Renal cortex interstitium (tissue), 15 donors: ENCODE measurements around the gene NUDT8. TPM values are rescaled to one million over a fixed set of nuclear protein-coding genes. Genes with fewer than 3 reads are reported as not detected.

Experiments
- DNase-seq, 11 donors: peaks; one replicate each; pipeline ENCODE4 v3.0.0-alpha.2; 2013; ENCODE audit warnings: low read depth in 9 of 11, low spot score in 4 of 11; ENCODE audit errors: extremely low read depth in 1 of 11
- long read RNA-seq, 16 experiments: transcript quantifications; one replicate each; lab custom pipeline, GENCODE V29; 2026
- polyA plus RNA-seq, 3 donors: library from polyadenylated mRNA; unstranded; fragments of 120-200 nt; gene quantifications; one replicate each; pipeline ENCODE4 v1.2.1, GENCODE V29; 2013; ENCODE audit not compliant: insufficient read length in 3 of 3

NUDT8 gene
- 1 to 10 TPM; 2.5 to 7.1 (median 7.0) TPM for polyA plus RNA-seq
- long read RNA-seq, donor 1, partial matches to known transcripts = 0 of 4 reads
- long read RNA-seq, donor 1, other reads (novel, unspliced or antisense) = 0 of 4 reads
- long read RNA-seq, donor 2, partial matches to known transcripts = 0 of 3 reads
- long read RNA-seq, donor 2, other reads (novel, unspliced or antisense) = 0 of 3 reads
- long read RNA-seq, donor 3, transcript NUDT8-202 (4 exons, 728 nt) = major isoform, 7 of 9 reads
- long read RNA-seq, donor 3, partial matches to known transcripts = 0 of 9 reads
- long read RNA-seq, donor 3, other reads (novel, unspliced or antisense) = 0 of 9 reads
- long read RNA-seq, donor 4, partial matches to known transcripts = 0 of 4 reads
- long read RNA-seq, donor 4, other reads (novel, unspliced or antisense) = 0 of 4 reads
- long read RNA-seq, donor 5 = 0 reads
- long read RNA-seq, donor 6, partial matches to known transcripts = 0 of 4 reads
- long read RNA-seq, donor 6, other reads (novel, unspliced or antisense) = 0 of 4 reads
- long read RNA-seq, donor 7, transcript NUDT8-202 (4 exons, 728 nt) = major isoform, 6 of 8 reads
- long read RNA-seq, donor 7, partial matches to known transcripts = 0 of 8 reads
- long read RNA-seq, donor 7, other reads (novel, unspliced or antisense) = 0 of 8 reads
- long read RNA-seq, donor 8, partial matches to known transcripts = 0 of 4 reads
- long read RNA-seq, donor 8, other reads (novel, unspliced or antisense) = 0 of 4 reads
- long read RNA-seq, donor 9, partial matches to known transcripts = 0 of 5 reads
- long read RNA-seq, donor 9, other reads (novel, unspliced or antisense) = 0 of 5 reads
- long read RNA-seq, donor 10, transcript NUDT8-202 (4 exons, 728 nt) = major isoform, 6 of 7 reads
- long read RNA-seq, donor 10, partial matches to known transcripts = 0 of 7 reads
- long read RNA-seq, donor 10, other reads (novel, unspliced or antisense) = 0 of 7 reads
- long read RNA-seq, donor 11, partial matches to known transcripts = 0 of 4 reads
- long read RNA-seq, donor 11, other reads (novel, unspliced or antisense) = 0 of 4 reads
- long read RNA-seq, donor 12, partial matches to known transcripts = 0 of 2 reads
- long read RNA-seq, donor 12, other reads (novel, unspliced or antisense) = 0 of 2 reads
- long read RNA-seq, donor 13 = 0 reads
- long read RNA-seq, donor 14, transcript NUDT8-202 (4 exons, 728 nt) = major isoform, 5 of 7 reads
- long read RNA-seq, donor 14, partial matches to known transcripts = 0 of 7 reads
- long read RNA-seq, donor 14, other reads (novel, unspliced or antisense) = 0 of 7 reads
- long read RNA-seq, donor 15, partial matches to known transcripts = 0 of 3 reads
- long read RNA-seq, donor 15, other reads (novel, unspliced or antisense) = 0 of 3 reads
- long read RNA-seq, donor 16, transcript NUDT8-202 (4 exons, 728 nt) = major isoform, 12 of 17 reads
- long read RNA-seq, donor 16, partial matches to known transcripts = 0 of 17 reads
- long read RNA-seq, donor 16, other reads (novel, unspliced or antisense) = 0 of 17 reads

- peak in 5 of 11 donors; percentile 35 to 63 (median 61) for DNase-seq
Measured at GRCh38 chr11:67629386-67630227, at the start of gene NUDT8. Gene NUDT8, minus strand, starts transcription at chr11:67629937. Its CDS starts 26 bp downstream, at chr11:67629911.

- DNase-seq = no peak
Measured at GRCh38 chr11:67675058-67675747, 45.5 kb upstream of the NUDT8 start.

- peak in 5 of 11 donors; percentile 34 to 64 (median 38) for DNase-seq
Measured at GRCh38 chr11:67674442-67674871, 44.7 kb upstream of the NUDT8 start, which contains the start of gene ALDH3B2. Gene ALDH3B2, minus strand, starts transcription at chr11:67674623. Its CDS starts 7,688 bp downstream, at chr11:67666935.

GRCh38 chr11:67673902-67674301 lies 44.2 kb upstream of the NUDT8 start:
- no peak for DNase-seq

- DNase-seq = no peak
Measured at GRCh38 chr11:67673358-67673757, 43.6 kb upstream of the NUDT8 start.

GRCh38 chr11:67671211-67671520 lies 41.4 kb upstream of the NUDT8 start:
- no peak for DNase-seq

- DNase-seq = no peak
Measured at GRCh38 chr11:67670316-67671210, 40.8 kb upstream of the NUDT8 start.

- no peak for DNase-seq
Measured at GRCh38 chr11:67668192-67668551, 38.4 kb upstream of the NUDT8 start.

- DNase-seq = peak in 6 of 11 donors; percentile 33 to 65 (median 54)
Measured at GRCh38 chr11:67667490-67668191, 37.9 kb upstream of the NUDT8 start.

- no peak for DNase-seq
Measured at GRCh38 chr11:67666676-67667489, 37.1 kb upstream of the NUDT8 start.

- DNase-seq = no peak
Measured at GRCh38 chr11:67666303-67666645, 36.5 kb upstream of the NUDT8 start.

GRCh38 chr11:67665541-67666302 lies 36.0 kb upstream of the NUDT8 start:
- DNase-seq = no peak

GRCh38 chr11:67664696-67665540 lies 35.2 kb upstream of the NUDT8 start:
- no peak for DNase-seq
